OCI-LY7 (cell line): Measurements from ENCODE around the gene CTRB1.

Experiments used
- EZH2phosphoT487 ChIP-seq: fragments of 200-600 bp; sonication (generic); IDR thresholded peaks from 2 replicates; pipeline ENCODE4 v1.6.1; 2018; ENCODE audit warnings: low read depth, borderline replicate concordance, mild to moderate bottlenecking, mixed run types, antibody characterized with exemption, low read length, moderate library complexity, mixed read lengths
- TF ChIP-seq, protein P1 (sequence below): fragments of 200-600 bp; sonication (generic); conservative IDR thresholded peaks from 2 replicates; pipeline ENCODE4 v1.5.1; 2014; ENCODE audit warnings: mild to moderate bottlenecking, antibody characterized with exemption, low read length, moderate library complexity, mixed read lengths

DNA sequence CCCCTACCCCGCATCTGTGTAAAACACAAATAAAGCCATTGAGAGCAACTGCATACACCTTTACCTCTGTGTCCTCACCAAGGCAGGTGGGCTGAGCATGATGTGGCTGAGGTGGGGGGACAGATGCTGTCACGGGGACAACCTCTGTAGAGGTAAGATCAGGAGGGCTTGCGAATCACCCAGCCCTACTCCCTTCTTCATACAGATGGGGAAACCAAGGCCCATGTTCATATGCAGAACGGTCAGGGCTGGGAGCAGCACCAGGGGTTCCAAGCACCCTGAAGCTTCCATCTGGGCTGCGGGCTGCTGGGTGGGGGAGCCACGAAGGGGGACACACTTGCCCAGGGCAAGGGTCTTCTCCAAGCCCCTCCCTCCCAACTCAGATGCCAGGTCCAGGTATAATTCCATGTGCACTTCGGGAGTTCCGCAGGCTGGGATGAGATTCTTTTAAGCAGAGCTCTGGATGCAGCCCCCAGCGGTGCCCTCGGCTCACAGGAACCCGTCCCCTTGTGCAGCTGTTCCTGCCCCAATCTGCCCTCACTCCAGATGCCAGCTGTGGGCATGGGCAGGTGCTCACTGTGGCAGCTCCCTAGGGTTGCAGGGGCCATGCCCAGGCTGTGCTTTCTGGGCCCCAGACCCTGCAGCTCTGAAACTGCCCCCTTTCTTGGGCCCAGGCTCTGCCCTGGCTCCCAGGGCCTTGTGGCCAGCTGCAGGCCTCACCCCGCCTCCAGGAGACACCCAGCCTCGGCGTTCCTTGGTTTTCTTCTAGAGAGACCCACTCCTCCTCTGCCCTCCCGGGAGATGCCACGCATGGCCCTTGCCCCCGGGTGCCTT is 9.6 kb downstream of the CTRB1 start:
- TF ChIP-seq, protein P1, sequence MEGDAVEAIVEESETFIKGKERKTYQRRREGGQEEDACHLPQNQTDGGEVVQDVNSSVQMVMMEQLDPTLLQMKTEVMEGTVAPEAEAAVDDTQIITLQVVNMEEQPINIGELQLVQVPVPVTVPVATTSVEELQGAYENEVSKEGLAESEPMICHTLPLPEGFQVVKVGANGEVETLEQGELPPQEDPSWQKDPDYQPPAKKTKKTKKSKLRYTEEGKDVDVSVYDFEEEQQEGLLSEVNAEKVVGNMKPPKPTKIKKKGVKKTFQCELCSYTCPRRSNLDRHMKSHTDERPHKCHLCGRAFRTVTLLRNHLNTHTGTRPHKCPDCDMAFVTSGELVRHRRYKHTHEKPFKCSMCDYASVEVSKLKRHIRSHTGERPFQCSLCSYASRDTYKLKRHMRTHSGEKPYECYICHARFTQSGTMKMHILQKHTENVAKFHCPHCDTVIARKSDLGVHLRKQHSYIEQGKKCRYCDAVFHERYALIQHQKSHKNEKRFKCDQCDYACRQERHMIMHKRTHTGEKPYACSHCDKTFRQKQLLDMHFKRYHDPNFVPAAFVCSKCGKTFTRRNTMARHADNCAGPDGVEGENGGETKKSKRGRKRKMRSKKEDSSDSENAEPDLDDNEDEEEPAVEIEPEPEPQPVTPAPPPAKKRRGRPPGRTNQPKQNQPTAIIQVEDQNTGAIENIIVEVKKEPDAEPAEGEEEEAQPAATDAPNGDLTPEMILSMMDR: no peak
- TF ChIP-seq EZH2phosphoT487: no peak
